ENCODE data around the gene WDFY4.

WDFY4 gene

DNA sequence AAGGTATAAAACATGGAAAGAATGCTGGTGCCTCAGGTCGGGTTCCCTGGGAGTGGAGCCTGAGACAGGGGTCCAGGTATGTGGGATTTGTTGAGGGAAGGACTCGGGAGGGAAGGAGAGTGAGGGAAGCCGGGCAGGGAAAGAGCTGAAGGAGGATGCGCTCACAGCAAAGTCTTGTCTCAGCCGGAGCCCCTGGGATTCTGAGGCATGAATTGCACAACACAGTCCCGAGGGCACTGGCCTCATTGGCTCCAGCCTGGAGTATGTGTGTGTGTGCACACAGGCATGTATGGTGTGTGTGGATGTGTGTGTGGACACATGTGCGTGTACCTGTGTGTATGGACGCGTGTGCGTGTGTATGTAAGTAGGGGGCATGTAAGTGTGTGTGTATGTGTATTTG lies 87.4 kb downstream of the WDFY4 start:
- no peak for TF ChIP-seq CTCF (IDR thresholded peaks at IDR 0.05; ENCODE audit: low read depth, low read length)
- no peak for DNase-seq
- no peaks in the 10 kb centered on the region for H3K9me3 ChIP-seq (ENCODE audit: severe bottlenecking)
- no peaks in the 10 kb centered on the region for H3K36me3 ChIP-seq
- H3K27ac ChIP-seq, result no peak overlapping the region
- no peak overlapping the region for H3K4me3 ChIP-seq (ENCODE audit: low read depth, low read length)
- H3K27me3 ChIP-seq (ENCODE audit: insufficient read depth, low read depth, severe bottlenecking), result peaks cover 20% of the 10 kb centered on the region

GRCh38 chr10:48773580-48773979 lies 88.9 kb downstream of the WDFY4 start:
- no peaks in the 10 kb centered on the region for H3K36me3 ChIP-seq

GRCh38 chr10:48774416-48775205 lies 89.9 kb downstream of the WDFY4 start:
- DNase-seq, result no peak
- no peak overlapping the region for H3K4me3 ChIP-seq (ENCODE audit: low read depth, low read length)
- no peak for TF ChIP-seq CTCF (IDR thresholded peaks at IDR 0.05; ENCODE audit: low read depth, low read length)
- H3K36me3 ChIP-seq, result no peaks in the 10 kb centered on the region
- H3K9me3 ChIP-seq (ENCODE audit: severe bottlenecking), result no peaks in the 10 kb centered on the region
- H3K27me3 ChIP-seq (ENCODE audit: insufficient read depth, low read depth, severe bottlenecking), result peaks cover 10% of the 10 kb centered on the region
- no peak overlapping the region for H3K27ac ChIP-seq

More at GRCh38 chr10:48773580-48773979, 88.9 kb downstream of the WDFY4 start:
- DNase-seq, result no peak
- no peaks in the 10 kb centered on the region for H3K9me3 ChIP-seq (ENCODE audit: severe bottlenecking)
- peaks cover 16% of the 10 kb centered on the region for H3K27me3 ChIP-seq (ENCODE audit: insufficient read depth, low read depth, severe bottlenecking)
- TF ChIP-seq CTCF (IDR thresholded peaks at IDR 0.05; ENCODE audit: low read depth, low read length), result no peak
- H3K27ac ChIP-seq, result no peak overlapping the region
- no peak overlapping the region for H3K4me3 ChIP-seq (ENCODE audit: low read depth, low read length)

DNA sequence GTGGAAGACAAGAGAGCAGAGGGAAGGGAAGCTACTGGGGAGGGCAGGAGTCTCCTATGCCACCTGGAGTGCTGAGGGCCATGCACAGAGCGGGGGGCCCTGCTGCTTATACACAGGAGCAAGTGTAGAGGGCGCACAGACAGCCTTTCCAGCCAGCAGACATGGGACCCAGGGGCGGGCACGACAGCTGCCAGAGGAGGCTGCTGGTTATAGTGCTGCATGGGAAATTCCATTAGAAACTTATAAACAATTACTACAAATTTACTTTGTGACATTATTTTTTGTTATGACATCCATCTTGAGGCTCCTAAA lies 90.5 kb downstream of the WDFY4 start:
- peaks cover 10% of the 10 kb centered on the region for H3K27me3 ChIP-seq (ENCODE audit: insufficient read depth, low read depth, severe bottlenecking)
- no peak overlapping the region for H3K27ac ChIP-seq
- no peaks in the 10 kb centered on the region for H3K36me3 ChIP-seq
- H3K4me3 ChIP-seq (ENCODE audit: low read depth, low read length), result no peak overlapping the region
- no peak for TF ChIP-seq CTCF (IDR thresholded peaks at IDR 0.05; ENCODE audit: low read depth, low read length)
- H3K9me3 ChIP-seq (ENCODE audit: severe bottlenecking), result no peaks in the 10 kb centered on the region
- DNase-seq, result no peak

DNA sequence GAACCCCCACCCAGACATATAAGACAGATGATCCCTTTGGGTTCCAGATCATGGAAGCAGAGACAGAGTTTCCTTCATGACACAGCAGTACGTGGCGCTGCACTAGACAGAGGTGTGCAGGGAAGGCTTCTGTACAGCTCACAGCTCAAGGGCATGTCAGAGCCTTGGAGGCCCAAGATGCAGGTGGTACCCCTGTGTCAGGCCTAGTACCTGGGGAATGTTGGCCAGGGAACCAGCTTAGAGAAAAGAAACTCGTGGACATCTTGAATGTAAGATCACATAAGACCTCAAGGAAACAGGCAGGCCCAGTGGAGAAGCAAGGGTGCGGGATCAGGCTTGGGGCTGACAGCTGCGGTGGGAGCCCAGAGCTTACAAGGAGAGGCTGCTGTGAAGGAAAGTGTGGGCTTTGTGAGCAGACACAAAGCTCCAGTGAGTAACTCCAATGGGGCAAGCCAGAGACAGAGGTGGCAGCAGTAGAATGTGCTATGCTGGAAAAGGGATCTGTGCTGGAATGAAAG lies 91.4 kb downstream of the WDFY4 start:
- no peak overlapping the region for H3K4me3 ChIP-seq (ENCODE audit: low read depth, low read length)
- H3K27ac ChIP-seq, result no peak overlapping the region
- H3K27me3 ChIP-seq (ENCODE audit: insufficient read depth, low read depth, severe bottlenecking), result peaks cover 13% of the 10 kb centered on the region
- TF ChIP-seq CTCF (IDR thresholded peaks at IDR 0.05; ENCODE audit: low read depth, low read length), result no peak
- H3K36me3 ChIP-seq, result no peaks in the 10 kb centered on the region
- H3K9me3 ChIP-seq (ENCODE audit: severe bottlenecking), result no peaks in the 10 kb centered on the region
- no peak for DNase-seq

- DNase-seq, result no peak
Measured at GRCh38 chr10:48776528-48776927, 91.9 kb downstream of the WDFY4 start.

More at GRCh38 chr10:48776528-48776927, 91.9 kb downstream of the WDFY4 start:
- H3K27me3 ChIP-seq (ENCODE audit: insufficient read depth, low read depth, severe bottlenecking), result peaks cover 11% of the 10 kb centered on the region
- no peak overlapping the region for H3K27ac ChIP-seq
- H3K4me3 ChIP-seq (ENCODE audit: low read depth, low read length), result no peak overlapping the region
- H3K9me3 ChIP-seq (ENCODE audit: severe bottlenecking), result no peaks in the 10 kb centered on the region
- no peak for TF ChIP-seq CTCF (IDR thresholded peaks at IDR 0.05; ENCODE audit: low read depth, low read length)
- no peaks in the 10 kb centered on the region for H3K36me3 ChIP-seq
